Retina (tissue), 1 donor: ENCODE data around the gene USP13.
A peak's percentile ranks its signal among the peaks of the same experiment; 100 is the strongest.
"Not testable (repeated sequence)": the region's sequence is repeated elsewhere in the genome, so short reads cannot be mapped to it uniquely, and the experiment has no call there.

Experiments used
- DNase-seq: peaks from one replicate; pipeline ENCODE4 v3.0.0-alpha.2; 2016

The USP13 gene

DNA sequence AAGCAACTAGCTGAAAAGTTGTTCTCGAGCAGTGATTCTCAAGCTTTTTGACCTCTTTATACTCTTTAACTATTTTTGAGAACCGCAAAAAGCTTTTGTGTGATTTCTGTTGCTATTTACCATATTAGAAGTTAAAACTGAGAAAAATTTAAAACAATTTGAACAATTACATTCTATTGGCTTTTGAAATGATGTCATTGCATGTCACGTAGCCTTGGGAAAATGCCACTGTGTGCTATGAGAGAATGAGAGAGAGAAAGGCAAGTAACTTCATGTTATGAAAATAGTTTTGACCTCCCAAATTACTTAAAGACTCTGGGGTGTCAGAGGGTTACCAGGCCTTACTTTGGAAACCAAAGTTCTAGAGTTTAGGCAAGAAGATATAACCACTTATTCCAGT, 8.0 kb downstream of the USP13 start:
- no peak for DNase-seq

DNA sequence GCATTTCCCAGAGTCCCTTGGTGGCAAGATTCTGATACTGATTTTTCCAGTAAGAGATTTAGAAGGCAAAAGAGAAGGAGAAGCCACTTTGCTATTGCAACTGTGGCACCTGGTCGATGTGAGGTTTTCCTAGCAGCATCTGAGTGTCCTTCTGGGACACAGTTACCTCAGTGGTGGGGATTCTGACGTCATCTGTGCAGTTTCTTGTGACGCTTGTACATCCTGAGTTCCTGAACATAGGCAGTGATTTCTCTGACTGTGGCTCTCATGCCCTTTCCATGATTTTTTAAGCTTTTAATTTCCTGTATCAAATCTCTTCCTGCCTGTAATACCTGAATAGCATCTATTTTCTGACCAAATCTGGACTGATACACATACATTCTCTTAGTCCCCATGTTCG, 8.9 kb downstream of the USP13 start:
- DNase-seq: no peak

- DNase-seq: no peak
Observed at GRCh38 chr3:179663093-179663492, 10.3 kb downstream of the USP13 start.

DNA sequence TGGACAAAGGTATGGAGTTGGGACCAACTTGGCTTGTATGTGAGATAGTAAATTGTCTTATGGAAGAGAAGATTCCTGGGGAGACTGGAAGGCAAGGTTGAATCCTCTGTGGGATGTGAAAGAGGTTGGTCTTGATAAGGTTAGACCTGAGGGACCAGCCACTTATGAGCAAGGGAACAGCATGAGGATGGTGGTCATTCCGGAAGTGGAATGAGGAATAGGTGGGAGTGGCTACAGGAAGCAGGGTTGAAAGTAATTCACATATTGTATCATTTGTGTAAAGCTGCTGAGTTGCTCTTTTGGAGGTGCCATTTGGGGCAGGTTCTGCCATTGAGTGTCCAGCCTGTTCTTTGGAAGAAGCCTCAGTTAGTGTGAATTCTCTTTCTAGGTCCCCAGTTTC, 13.2 kb downstream of the USP13 start:
- no peak for DNase-seq

GRCh38 chr3:179666436-179667035, 13.7 kb downstream of the USP13 start:
- peak; percentile 38 for DNase-seq

DNA sequence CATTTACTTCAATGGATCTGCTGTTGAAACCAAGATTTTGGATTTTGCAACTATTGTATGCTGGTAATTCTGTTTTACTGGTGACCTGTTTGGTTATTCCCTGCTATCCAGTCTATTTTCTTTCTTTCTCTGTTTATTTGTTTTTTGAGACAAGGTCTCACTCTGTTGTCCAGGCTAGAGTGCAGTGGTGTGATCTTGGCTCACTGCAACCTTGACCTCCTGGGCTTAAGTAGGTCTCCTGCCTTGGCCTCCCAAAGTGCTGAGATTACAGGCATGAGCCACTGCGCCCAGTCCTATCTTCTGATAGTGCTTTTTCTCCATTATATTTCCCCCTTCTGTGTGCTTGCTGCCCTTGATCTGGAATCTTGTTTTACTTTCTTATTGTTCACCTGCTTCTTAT, 15.6 kb downstream of the USP13 start:
- no peak for DNase-seq

DNA sequence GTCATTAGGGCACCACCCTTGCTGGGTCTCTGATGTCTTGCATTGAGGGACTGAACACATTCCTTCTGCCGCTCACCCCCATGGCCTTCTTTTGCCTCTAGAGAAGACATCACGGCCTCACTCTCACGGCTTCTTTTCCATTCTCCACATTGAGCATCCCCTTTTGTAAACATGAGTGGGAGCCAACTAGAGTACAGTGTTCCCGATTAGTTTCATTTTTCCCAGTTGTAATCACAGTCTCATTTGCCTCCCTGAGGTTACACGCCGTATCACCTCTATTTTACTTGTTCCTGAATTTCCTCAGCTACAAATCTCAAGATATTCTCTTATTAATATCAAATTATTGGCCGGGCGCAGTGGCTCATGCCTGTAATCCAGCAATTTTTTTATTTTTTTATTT, 17.5 kb downstream of the USP13 start:
- no peak for DNase-seq

DNA sequence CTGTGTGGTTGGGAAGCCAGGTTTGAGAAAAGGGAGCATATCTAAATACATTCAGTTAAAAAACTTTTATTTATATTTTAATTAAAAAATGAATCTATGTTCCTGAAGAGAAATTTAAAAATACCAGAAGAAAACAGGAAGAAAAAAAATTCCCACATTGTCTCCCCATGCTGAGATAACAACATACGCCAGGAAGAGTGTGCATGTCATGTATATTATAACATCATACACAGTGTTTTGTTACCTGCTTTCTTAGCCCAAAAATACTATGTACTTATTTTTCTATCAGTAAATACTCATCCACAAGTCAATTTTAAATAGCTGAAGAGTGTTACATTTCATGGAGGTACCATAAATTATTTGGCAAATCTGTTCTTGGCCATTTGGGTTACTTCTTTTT, 18.5 kb downstream of the USP13 start:
- DNase-seq: no peak

- no peak for DNase-seq
Observed at GRCh38 chr3:179671747-179672242, 19.0 kb downstream of the USP13 start.

DNA sequence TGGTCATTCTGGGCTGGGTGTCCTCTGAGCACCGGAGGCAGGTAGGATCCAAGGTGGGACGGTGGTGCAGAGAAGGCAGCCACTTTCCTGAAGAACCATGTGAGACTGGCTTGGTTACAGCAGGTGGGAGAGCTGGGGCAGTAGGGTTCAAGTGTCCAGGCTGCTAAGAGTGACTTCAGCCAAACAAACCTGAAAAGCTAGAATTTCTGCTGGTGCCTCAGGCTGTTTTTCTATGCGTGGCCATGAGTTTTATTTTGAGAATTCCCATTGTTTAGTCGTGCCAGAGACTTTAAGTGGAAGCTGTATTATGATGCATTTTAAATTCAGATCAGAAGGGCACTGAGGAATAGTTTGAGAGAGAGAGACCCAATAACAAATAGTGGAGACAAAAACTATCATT, 20.1 kb downstream of the USP13 start:
- DNase-seq: no peak

GRCh38 chr3:179673523-179673922, 20.7 kb downstream of the USP13 start:
- no peak for DNase-seq

GRCh38 chr3:179676081-179676480, 23.2 kb downstream of the USP13 start:
- no peak for DNase-seq

DNA sequence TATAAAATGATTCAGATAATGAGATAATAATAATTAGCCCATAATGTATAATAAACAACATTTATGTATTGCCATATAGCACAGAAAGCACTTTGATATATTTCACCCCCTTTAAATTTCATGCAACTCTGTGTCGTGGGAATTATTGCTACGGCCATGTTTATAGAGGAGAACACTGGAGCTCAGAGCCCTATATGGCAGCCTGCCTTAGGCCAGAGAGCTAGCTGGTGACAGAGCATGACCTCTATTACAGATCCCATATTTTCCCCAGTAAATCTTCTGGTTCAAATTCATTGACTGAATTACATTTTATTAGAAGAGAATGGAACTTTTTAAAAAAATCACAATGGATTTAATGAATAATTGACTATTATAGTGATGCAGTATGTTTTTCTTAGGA, 25.0 kb downstream of the USP13 start:
- DNase-seq: no peak

DNA sequence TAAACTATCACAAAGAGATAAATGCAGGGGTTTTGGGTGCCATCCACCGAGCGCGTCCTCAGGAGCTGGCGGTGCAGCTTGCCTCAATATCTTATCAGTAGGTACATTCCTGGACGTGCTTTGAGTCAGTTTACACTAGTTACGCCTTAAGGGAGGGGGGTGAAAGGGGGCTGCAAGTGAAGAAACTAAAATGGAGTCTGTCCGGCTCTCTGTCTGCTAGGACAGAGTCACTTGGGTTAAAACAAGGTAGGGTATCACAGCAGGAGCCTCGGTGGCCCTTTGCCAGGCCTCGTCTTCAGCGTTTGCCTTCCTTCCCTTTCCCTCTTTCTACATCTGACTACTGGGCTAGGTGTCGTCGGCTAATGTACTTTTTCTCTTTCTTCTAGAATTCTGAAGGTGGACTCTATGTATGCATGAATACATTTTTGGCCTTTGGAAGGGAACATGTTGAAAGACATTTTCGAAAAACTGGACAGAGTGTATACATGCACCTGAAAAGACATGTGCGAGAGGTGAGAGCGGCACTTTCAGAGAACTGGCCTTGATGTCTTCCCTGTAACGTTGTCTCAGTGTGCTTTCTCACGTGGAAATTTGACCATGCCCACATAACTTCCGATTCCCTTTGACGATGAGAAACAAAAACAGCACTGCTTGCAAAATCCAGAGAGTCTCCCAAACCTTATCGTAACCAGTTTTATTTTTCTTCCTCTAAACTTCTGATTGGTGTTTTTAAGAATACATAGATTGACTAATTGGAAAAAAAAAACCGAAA, 28.8 kb downstream of the USP13 start:
- no peak for DNase-seq

GRCh38 chr3:179682426-179683080, 29.7 kb downstream of the USP13 start:
- DNase-seq: no peak

DNA sequence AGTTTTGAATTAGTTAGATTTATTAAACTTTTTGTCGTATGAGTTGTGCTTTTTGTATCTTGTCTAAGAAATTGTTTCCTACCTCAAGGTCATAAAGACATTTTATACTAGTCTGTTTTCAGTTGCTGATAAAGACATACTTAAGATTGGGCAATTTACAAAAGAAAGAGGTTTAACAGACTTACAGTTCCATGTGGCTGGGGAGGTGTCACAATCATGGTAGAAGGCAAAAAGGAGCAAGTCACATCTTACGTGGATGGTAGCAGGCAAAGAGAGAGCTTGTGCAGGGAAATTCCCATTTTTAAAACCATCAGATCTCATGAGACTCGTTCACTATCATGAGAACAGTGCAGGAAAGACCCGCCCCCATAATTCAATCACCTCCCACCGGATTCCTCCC, 30.4 kb downstream of the USP13 start:
- not testable (repeated sequence) for DNase-seq

GRCh38 chr3:179687967-179688535, 35.2 kb downstream of the USP13 start:
- no peak for DNase-seq

DNA sequence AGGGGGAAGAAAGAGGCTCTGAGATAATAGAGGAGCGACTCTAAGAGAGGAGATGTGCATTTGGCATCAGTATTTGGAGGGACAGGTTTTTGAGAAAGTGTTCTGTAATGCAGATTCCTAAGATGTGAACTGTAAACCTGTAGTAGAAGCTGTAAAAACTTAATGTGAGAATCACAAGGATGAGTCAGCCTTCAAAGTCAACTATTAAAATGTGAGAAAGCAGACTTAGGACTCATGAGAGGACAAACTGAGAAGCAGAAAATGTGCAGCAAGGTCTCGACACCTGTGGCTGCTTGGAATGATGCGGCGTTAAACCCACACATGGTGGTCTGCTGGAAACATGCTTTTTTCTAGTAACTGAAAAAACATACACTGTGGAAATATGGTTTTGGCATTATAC, 36.0 kb downstream of the USP13 start:
- no peak for DNase-seq

DNA sequence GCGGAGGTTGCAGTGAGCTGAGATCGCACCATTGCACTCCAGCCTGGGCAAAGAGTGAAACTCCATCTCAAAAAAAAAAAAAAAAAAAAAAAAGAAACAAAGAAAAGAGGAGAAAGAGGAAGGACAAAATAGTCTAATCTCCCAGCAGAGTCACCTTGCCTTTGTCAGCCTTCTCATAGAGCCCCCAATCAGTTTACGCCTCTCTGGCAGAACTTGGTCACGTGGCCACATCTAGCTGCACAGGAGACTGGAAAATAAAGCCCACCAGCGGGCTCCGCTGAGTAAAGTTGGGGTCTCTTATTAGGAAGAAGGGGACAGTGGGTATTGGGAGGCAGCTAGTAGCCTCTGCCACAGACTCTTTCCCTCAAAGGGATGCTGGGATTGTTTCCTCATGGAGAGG, 41.9 kb downstream of the USP13 start:
- no peak for DNase-seq

DNA sequence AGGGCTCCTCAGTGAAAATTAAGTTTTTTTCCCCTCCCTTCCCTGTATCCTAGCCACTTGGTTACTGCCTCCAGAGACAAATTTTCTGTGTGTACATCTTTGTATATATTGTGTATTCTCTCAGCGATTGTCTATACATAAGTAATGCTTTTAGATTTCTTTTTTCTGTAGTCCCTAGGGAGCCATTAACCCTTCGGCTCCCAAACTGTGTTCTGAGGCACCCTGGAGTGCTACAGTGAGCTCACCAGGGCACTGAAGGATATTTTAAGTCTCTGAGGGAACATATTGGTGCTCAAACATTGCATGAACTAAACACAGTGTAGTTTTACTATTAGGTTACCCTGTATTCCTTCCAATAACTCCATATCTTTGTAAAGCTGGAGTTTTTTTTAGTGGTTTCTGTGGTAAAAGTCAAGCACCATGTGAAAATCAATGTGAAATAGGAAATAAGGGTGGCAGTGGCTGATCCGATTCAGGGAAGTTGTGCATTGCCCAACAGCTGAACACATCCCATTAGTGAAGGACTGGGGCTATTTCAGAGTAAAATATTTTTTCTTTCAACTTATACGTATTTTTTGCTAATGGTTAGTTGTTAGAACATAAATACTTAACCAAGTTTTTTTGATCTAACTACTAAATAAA, 43.0 kb downstream of the USP13 start:
- DNase-seq: no peak

- no peak for DNase-seq
Observed at GRCh38 chr3:179697736-179698332, 45.0 kb downstream of the USP13 start.

DNA sequence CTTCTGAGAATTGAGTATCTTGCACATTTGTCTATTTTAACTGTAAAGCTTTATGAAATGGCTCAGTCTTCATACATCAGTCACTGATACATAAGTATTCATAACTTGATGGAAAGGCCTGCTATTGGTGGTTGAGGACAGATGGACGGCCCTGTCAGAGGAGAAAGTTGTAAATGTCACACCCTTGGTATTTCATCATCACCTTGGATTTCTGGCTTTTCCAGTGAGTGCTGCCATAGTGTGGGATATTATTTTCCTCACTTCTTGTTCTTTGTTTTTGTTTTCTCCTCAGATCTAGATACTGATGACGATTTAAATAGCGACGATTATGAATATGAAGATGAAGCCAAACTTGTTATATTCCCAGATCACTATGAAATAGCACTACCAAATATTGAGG, 47.9 kb downstream of the USP13 start:
- no peak for DNase-seq
